GM18526 (cell line): ENCODE measurements around the gene TRABD.

Source experiments
- POLR2A ChIP-seq: IDR thresholded peaks from 3 replicates; pipeline ENCODE4 v1.6.1; 2011; ENCODE audit not compliant: insufficient read length; ENCODE audit errors: extremely low read depth

The TRABD gene

GRCh38 chr22:50169774-50170341 is 15.9 kb upstream of the TRABD start:
- no peak for TF ChIP-seq POLR2A

GRCh38 chr22:50170453-50171318 is 15.0 kb upstream of the TRABD start, which contains the start of gene PANX2:
TSS of gene PANX2 (plus strand) at chr22:50170731. CDS start at chr22:50170731, 0 bp downstream.
- TF ChIP-seq POLR2A: no peak

- TF ChIP-seq POLR2A: no peak
These were observed 14.3 kb upstream of the TRABD start for GRCh38 chr22:50171319-50171964.

GRCh38 chr22:50171965-50172421 is 13.7 kb upstream of the TRABD start:
- no peak for TF ChIP-seq POLR2A

DNA sequence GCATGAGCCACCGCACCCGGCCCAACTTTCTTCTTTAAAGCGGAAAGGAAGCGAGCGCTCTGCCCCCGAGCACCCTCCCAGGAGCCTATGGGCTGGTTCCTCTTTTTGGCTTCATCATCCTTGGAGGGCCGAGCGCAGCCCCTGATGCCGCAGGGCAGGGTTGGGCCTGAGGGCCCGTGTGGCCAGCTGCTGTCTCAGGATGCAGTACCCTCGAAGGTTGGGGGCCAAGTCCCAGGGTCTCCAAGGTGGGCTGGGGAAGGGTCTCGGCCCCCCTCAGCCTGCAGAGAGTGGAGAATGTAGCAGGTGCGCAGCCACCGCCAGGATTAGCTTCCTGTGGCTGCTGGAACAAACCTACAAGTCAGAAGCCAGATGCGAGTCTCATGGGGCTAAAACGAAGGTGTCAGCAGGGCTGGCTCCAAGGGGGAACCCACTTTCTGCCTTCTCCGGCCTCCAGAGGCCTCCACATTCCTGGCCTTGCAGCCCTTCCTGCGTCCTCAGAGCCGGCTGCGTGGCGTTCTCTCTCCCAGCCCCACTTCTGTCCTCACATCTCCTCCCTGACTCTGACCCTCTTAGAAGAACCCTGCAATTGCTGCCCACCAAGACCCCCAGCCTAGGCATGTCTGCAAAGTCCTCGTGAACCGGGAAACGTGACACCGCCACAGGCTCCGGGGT is 12.3 kb upstream of the TRABD start:
- TF ChIP-seq POLR2A: no peak

GRCh38 chr22:50173983-50174355 is 11.7 kb upstream of the TRABD start:
- no peak for TF ChIP-seq POLR2A

DNA sequence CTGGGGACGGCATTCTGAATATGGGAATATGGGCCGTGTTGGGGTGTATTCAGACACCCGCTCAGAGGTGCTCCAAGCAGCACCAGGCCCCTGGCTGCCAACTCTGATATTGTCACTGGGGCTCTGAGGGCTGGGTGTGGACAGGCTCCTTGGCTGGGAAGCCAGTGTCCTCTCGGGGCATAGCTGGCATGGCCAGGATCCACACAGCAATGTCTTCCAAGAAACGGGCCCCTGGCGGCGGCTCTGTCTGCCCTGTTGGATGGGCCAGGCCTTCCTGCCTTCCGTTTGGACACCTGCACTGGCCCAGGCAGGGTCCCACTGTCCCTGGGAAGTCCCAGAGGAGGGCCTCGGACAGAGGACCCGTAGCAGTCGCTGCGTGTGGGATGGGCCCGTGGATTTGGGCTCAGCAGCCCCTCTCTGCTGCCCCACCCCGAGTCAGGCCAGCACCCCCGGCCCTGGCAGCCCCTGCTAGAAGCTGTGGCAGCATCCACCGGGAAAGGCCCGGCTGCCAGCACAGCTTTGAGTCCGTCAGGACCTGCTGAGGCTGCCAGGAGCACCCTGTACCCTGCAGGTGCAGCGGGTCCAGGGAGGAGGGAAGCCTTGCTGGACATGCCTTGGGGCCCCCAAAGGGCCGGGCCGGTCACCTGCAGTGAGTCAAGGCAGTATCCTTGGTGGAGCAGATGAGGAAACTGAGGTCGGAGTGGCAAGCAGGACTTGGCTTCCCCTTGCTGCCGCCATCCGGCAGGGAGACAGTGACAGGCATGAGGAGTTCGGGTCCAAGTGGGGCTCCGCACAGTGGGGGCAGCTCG is 11.1 kb upstream of the TRABD start:
- no peak for TF ChIP-seq POLR2A

DNA sequence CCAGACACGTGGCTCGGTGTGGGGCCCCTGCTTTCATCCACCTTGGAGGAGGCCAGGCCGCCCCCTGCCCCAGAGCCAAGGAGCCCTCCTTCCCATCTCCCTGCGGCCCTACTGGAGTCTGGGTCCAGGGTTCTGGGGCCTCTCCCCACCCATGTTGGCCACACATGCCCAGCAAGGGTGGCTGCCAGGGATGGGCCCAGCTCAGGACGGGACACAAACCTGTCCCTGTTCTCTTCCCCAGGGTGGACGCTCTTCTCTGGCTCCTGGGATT is 10.6 kb upstream of the TRABD start:
- TF ChIP-seq POLR2A: no peak

DNA sequence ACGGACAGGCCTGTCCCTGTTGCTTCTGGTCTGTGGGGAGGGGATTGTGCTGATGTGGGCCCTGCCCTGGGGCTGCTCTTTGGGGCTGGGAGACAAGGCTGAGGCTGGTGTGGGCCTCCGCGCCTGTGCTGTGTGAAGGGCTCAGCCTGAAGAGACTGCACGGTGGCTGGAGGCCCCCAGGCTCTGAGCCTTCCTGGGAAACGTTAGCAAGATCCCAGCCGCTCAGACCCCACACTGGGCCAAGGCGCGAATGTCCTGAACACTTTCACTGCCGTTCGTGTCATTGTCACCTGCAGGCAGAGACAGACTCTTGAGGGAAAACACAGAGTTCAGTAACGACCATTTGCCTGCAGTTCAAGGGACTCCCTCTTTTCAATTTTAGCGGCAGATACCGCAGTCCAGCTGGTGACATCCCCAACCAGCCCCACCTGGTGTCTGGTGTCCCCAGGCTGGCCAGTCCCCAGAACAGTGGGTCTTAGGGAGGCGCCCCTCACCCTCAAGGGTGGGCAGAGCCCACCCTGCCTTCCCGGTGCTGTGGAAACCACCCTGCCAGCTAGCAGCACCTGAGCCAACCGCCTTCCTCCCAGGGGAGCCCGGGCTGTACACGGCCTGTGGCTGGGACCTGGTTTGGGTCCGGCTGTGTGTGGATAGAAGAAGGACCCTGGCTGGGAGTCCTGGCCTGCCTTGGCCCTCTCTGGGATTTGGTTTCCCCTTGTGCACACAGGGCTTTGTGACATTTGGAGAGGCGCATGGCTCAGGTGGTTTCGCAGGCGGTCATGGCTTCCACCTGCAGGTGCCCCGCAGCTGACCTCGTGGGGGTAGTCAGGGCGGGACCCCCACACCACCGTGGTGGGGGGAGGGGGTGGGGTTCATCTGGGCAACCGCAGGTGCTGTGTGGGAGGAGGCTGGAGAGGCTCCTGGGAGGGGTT is 9.5 kb upstream of the TRABD start:
- TF ChIP-seq POLR2A: no peak

DNA sequence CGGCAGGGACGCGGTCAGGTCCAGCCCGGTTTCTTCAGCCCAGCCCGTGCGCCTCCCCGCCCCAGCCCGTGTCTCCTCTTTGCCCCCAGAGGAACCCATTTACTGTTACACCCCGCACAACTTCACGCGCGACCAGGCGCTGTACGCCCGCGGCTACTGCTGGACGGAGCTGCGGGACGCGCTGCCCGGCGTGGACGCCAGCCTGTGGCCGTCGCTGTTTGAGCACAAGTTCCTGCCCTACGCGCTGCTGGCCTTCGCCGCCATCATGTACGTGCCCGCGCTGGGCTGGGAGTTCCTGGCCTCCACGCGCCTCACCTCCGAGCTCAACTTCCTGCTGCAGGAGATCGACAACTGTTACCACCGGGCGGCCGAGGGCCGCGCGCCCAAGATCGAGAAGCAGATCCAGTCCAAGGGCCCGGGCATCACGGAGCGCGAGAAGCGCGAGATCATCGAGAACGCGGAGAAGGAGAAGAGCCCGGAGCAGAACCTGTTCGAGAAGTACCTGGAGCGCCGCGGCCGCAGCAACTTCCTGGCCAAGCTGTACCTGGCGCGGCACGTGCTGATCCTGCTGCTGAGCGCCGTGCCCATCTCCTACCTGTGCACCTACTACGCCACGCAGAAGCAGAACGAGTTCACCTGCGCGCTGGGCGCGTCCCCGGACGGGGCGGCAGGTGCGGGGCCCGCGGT is 8.7 kb upstream of the TRABD start:
- no peak for TF ChIP-seq POLR2A

- TF ChIP-seq POLR2A: no peak
These were observed 7.9 kb upstream of the TRABD start for GRCh38 chr22:50177537-50178470.

DNA sequence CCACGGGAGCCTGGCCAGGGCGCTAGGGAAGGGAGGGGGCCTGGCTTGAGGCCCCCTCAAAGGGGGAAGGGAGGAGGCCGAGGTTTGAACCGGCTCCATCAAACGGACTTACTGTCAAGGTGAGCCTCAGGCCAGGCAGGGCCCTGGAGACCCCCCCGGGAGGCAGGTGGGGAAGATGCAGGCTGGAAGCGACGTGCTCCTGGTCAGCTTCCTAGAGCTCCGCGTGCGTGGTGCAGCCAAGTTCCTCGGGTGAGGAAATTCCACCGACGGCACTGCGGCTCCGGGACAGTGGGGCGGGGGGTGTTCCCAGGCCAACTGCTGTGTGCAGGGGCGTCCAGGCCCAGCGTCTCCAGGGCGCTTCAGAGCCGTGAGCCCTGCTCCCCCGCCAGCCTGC is 7.2 kb upstream of the TRABD start:
- TF ChIP-seq POLR2A: no peak
